ENCODE data around the gene TMEM87B.
"Not testable (repeated sequence)": the region's sequence is repeated elsewhere in the genome, so short reads cannot be mapped to it uniquely, and the experiment has no call there.

Gene TMEM87B

GRCh38 chr2:112059671-112060070, 4.6 kb downstream of the TMEM87B start:
- no peak for DNase-seq (ENCODE audit: low read depth, low spot score)
- H3K4me3 ChIP-seq (ENCODE audit: low read length) = no peak overlapping the region

- no peak for DNase-seq (ENCODE audit: low read depth, low spot score)
- H3K4me3 ChIP-seq (ENCODE audit: low read length) = no peak overlapping the region
These were observed 6.2 kb downstream of the TMEM87B start for GRCh38 chr2:112061299-112061698.

- DNase-seq (ENCODE audit: low read depth, low spot score) = no peak
- H3K4me3 ChIP-seq (ENCODE audit: low read length) = no peak overlapping the region
These were observed 6.8 kb downstream of the TMEM87B start for GRCh38 chr2:112061840-112062239.

DNA sequence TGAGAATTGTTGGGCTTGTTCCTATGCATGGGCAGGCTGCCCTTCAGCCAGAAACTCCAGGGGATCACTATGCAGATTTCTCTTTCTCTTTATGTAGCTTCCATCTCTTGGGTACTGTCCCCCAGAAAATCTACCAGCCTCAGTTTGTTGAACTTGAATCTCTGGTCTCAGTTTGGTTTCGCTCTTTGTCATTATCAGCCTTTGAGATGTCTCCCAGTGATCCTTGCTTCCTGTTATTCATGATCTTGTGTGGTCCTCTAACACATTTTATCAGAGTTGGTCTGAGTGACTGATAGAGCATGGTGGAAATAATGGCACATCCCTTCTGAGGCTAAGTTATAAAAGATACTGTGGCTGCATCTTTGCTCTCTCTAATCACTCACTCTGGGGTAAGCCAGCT, 7.8 kb downstream of the TMEM87B start:
- H3K4me3 ChIP-seq (ENCODE audit: low read length) = no peak overlapping the region
- DNase-seq (ENCODE audit: low read depth, low spot score) = no peak

GRCh38 chr2:112065486-112065885, 10.4 kb downstream of the TMEM87B start:
- DNase-seq (ENCODE audit: low read depth, low spot score) = no peak
- H3K4me3 ChIP-seq (ENCODE audit: low read length) = no peak overlapping the region

DNA sequence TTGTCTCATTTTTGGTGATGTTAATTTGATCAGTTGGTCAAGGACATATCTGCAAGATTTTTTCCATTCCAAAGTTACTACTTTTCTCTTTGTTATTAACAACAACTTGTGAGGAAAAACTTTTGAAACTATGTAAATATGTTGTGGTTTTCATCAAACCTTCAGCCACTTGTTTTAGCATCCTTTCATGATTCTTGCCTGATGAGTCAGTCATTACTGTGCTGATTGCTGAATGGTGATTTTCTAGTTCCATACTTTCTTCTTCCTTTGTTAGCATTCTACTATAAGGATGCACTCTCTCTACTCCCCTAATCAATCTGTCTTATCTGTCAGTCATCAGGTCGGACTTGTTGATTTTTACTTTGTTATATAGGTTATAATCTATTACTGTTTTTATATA, 10.9 kb downstream of the TMEM87B start:
- no peak overlapping the region for H3K4me3 ChIP-seq (ENCODE audit: low read length)
- no peak for DNase-seq (ENCODE audit: low read depth, low spot score)

DNA sequence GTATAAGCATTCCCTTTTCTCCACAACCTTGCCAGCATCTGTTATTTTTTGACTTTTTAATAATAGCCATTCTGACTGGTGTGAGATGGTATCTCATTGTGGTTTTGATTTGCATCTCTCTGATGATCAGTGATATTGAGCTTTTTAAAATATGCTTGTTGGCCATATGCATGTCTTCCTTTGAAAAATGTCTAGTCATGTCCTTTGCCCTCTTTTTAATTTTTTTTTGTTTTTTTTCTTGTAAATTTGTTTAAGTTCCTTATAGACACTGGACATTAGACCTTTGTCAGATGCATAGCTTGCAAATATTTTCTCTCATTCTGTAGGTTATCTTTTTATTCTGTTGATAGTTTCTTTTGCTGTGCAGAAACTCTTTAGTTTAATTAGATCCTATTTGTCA, 14.7 kb downstream of the TMEM87B start:
- DNase-seq (ENCODE audit: low read depth, low spot score); H3K4me3 ChIP-seq (ENCODE audit: low read length): not testable (repeated sequence)

GRCh38 chr2:112073875-112074274, 18.8 kb downstream of the TMEM87B start:
- DNase-seq (ENCODE audit: low read depth, low spot score) = no peak
- no peak overlapping the region for H3K4me3 ChIP-seq (ENCODE audit: low read length)

DNA sequence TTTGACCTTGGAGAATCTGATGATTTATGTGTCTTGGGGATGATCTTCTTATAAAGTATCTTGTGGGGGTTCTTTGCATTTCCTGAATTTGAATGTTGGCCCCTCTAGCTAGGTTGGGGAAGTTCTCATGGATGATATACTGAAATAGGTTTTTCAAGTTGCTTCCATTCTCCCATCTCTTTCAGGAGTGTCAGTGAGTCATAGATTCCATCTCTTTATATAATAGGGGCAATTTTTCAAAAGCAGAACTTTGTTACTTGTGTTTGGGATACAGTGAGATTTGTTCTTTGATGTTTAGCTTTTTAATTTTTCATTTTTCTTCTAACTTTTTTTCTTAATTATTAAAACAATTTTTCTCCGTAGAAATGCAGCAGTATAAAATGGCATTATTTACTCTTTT, 19.4 kb downstream of the TMEM87B start:
- DNase-seq (ENCODE audit: low read depth, low spot score) = no peak
- H3K4me3 ChIP-seq (ENCODE audit: low read length) = no peak overlapping the region

GRCh38 chr2:112075490-112076260, 20.6 kb downstream of the TMEM87B start:
- no peak overlapping the region for H3K4me3 ChIP-seq (ENCODE audit: low read length)

DNA sequence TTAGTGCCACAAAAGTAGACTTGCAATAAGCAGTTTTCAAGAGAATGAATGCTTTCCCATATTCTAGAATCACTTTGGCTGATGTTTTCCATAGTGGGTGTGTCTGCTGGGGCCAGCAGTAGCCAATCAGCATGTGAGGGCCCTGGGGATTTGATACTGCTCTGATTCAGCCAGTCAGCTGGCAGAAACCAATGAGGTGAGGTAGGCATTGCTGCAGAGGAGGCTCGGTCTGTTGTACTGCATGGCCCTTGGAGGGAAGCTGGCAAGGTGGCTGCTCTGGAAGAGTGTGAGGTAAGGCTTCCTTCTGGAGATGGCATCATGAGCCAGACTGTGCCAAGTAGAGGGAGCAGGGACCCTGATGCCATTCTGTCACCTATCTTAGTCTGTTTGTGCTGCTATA, 22.7 kb downstream of the TMEM87B start:
- no peak for DNase-seq (ENCODE audit: low read depth, low spot score)
- no peak overlapping the region for H3K4me3 ChIP-seq (ENCODE audit: low read length)

More at GRCh38 chr2:112075490-112076260, 20.6 kb downstream of the TMEM87B start:
- no peak for DNase-seq (ENCODE audit: low read depth, low spot score)

- DNase-seq (ENCODE audit: low read depth, low spot score) = no peak
- H3K4me3 ChIP-seq (ENCODE audit: low read length) = no peak overlapping the region
These were observed 26.2 kb downstream of the TMEM87B start for GRCh38 chr2:112081262-112081661.

- DNase-seq (ENCODE audit: low read depth, low spot score) = no peak
- no peak overlapping the region for H3K4me3 ChIP-seq (ENCODE audit: low read length)
These were observed 29.8 kb downstream of the TMEM87B start for GRCh38 chr2:112084689-112085374.

GRCh38 chr2:112085375-112085730, 30.3 kb downstream of the TMEM87B start:
- no peak overlapping the region for H3K4me3 ChIP-seq (ENCODE audit: low read length)
- no peak for DNase-seq (ENCODE audit: low read depth, low spot score)

GRCh38 chr2:112085916-112086669, 31.0 kb downstream of the TMEM87B start:
- DNase-seq (ENCODE audit: low read depth, low spot score) = no peak
- no peak overlapping the region for H3K4me3 ChIP-seq (ENCODE audit: low read length)

DNA sequence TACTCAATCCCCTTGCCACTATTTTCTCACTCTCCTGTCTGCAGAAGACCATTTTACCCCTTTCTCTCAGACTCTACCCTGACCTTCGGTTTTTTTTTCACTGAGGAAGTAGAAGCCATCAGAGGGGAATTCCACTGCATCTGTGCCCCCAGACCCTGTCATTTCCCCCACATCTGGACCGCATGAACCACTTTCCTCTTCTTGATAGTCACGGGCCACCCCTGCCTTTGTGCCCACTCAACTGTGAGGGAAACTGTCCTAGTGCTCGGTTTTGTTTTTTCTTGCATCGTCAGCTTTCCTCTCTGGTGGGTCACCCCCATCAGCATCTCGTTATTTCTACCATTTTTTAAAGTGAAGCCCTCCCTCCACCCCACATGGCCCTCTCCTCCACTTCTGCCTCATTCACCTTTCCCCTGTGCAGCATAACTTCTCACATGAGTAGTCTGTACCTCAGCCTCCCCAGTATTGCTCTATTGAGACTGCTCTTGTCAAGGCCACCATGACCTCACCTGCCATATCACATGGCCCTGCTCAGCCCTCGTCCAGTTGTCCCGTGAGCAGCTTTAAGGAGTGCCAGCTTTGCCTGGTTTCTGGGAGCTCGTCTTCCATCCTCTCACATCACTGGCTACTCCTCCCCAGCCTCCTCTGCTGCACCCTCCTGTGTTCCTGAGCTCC, 32.4 kb downstream of the TMEM87B start:
- no peak for DNase-seq (ENCODE audit: low read depth, low spot score)
- no peak overlapping the region for H3K4me3 ChIP-seq (ENCODE audit: low read length)

GRCh38 chr2:112089375-112089774, 34.3 kb downstream of the TMEM87B start:
- H3K4me3 ChIP-seq (ENCODE audit: low read length) = no peak overlapping the region
- DNase-seq (ENCODE audit: low read depth, low spot score) = no peak

- DNase-seq (ENCODE audit: low read depth, low spot score) = no peak
- H3K4me3 ChIP-seq (ENCODE audit: low read length) = no peak overlapping the region
These were observed 37.4 kb downstream of the TMEM87B start for GRCh38 chr2:112092286-112093041.

DNA sequence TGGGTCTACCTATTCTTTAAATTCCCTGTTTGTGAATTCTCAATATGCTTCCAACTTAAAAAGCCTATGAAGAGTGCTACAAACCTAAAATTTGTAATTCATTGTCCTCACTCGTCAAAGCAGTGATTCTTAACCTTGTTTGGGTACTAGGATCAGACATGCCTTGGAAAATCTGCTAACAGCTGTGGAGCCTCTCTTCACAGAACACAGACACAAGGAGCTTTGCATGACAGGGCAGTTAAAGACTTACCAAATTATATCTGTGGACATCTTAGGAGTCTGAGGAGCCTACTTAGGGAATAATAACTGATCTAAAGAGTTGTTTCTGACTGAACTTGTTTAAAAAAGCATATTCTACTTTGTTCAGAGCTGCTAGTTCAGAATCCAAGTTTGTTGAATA, 38.1 kb downstream of the TMEM87B start:
- DNase-seq (ENCODE audit: low read depth, low spot score) = no peak
- H3K4me3 ChIP-seq (ENCODE audit: low read length) = no peak overlapping the region
